Measurements from ENCODE around the gene P3H2.

Gene P3H2

GRCh38 chr3:189978753-189979152 lies 141.9 kb downstream of the P3H2 start:
- DNase-seq, result no peak
- H4K20me1 ChIP-seq (ENCODE audit: insufficient read depth, low read length), result no peaks in the 10 kb centered on the region
- ATAC-seq (ENCODE audit: insufficient read depth, low read depth), result no peak

GRCh38 chr3:189977174-189977573 lies 143.5 kb downstream of the P3H2 start:
- no peak overlapping the region for H3K27ac ChIP-seq (ENCODE audit: low read length)
- H3K36me3 ChIP-seq (ENCODE audit: insufficient read depth, low read length), result no peaks in the 10 kb centered on the region
- H2AFZ ChIP-seq (ENCODE audit: low read depth, low read length), result no peak overlapping the region
- H3K9me3 ChIP-seq (ENCODE audit: insufficient read depth, low read length, severe bottlenecking), result no peaks in the 10 kb centered on the region
- H3K4me3 ChIP-seq (ENCODE audit: low read depth in 1 of 2, low read length in 2 of 2), result no peak overlapping the region
- TF ChIP-seq EZH2 (IDR thresholded peaks at IDR 0.05; ENCODE audit: borderline replicate concordance, low read depth, low read length, severe bottlenecking) (no peak), CTCF (IDR thresholded peaks at IDR 0.05; ENCODE audit: borderline replicate concordance, extremely low read depth, low read length, poor library complexity, severe bottlenecking) (no peak)
- H3K79me2 ChIP-seq (ENCODE audit: insufficient read depth, low read length), result no peaks in the 10 kb centered on the region
- H3K9ac ChIP-seq (ENCODE audit: low read depth, low read length), result no peak overlapping the region
- H4K20me1 ChIP-seq (ENCODE audit: insufficient read depth, low read length), result no peaks in the 10 kb centered on the region
- no peak overlapping the region for H3K4me2 ChIP-seq (ENCODE audit: insufficient read depth, low read length)
- H3K27me3 ChIP-seq (ENCODE audit: insufficient read depth, low read length, poor library complexity), result peaks cover 9% of the 10 kb centered on the region
- no peak for DNase-seq
- no peak for ATAC-seq (ENCODE audit: insufficient read depth, low read depth)
- no peaks in the 10 kb centered on the region for H3K4me1 ChIP-seq (ENCODE audit: insufficient read depth, low read length)

More at GRCh38 chr3:189978753-189979152, 141.9 kb downstream of the P3H2 start:
- Histone ChIP-seq H3K9me3 (ENCODE audit: insufficient read depth, low read length, severe bottlenecking) (no peaks in the 10 kb centered on the region), H3K79me2 (ENCODE audit: insufficient read depth, low read length) (no peaks in the 10 kb centered on the region), H3K4me3 (ENCODE audit: low read depth in 1 of 2, low read length in 2 of 2) (no peak overlapping the region), H3K27me3 (ENCODE audit: insufficient read depth, low read length, poor library complexity) (peaks cover 9% of the 10 kb centered on the region), H3K9ac (ENCODE audit: low read depth, low read length) (no peak overlapping the region), H3K27ac (ENCODE audit: low read length) (no peak overlapping the region), H3K4me1 (ENCODE audit: insufficient read depth, low read length) (no peaks in the 10 kb centered on the region), H2AFZ (ENCODE audit: low read depth, low read length) (no peak overlapping the region), H3K4me2 (ENCODE audit: insufficient read depth, low read length) (no peak overlapping the region), H3K36me3 (ENCODE audit: insufficient read depth, low read length) (no peaks in the 10 kb centered on the region)
- no peak for TF ChIP-seq EZH2 (IDR thresholded peaks at IDR 0.05; ENCODE audit: borderline replicate concordance, low read depth, low read length, severe bottlenecking)
- no peak for TF ChIP-seq CTCF (IDR thresholded peaks at IDR 0.05; ENCODE audit: borderline replicate concordance, extremely low read depth, low read length, poor library complexity, severe bottlenecking)

GRCh38 chr3:189975391-189975990 lies 145.2 kb downstream of the P3H2 start:
- Histone ChIP-seq H3K4me2 (ENCODE audit: insufficient read depth, low read length) (no peak overlapping the region), H3K27ac (ENCODE audit: low read length) (no peak overlapping the region), H3K4me3 (ENCODE audit: low read depth in 1 of 2, low read length in 2 of 2) (no peak overlapping the region), H3K4me1 (ENCODE audit: insufficient read depth, low read length) (no peaks in the 10 kb centered on the region), H3K9ac (ENCODE audit: low read depth, low read length) (no peak overlapping the region), H2AFZ (ENCODE audit: low read depth, low read length) (no peak overlapping the region), H3K79me2 (ENCODE audit: insufficient read depth, low read length) (no peaks in the 10 kb centered on the region), H3K36me3 (ENCODE audit: insufficient read depth, low read length) (no peaks in the 10 kb centered on the region), H3K9me3 (ENCODE audit: insufficient read depth, low read length, severe bottlenecking) (no peaks in the 10 kb centered on the region), H3K27me3 (ENCODE audit: insufficient read depth, low read length, poor library complexity) (peaks cover 9% of the 10 kb centered on the region), H4K20me1 (ENCODE audit: insufficient read depth, low read length) (no peaks in the 10 kb centered on the region)
- no peak for DNase-seq
- ATAC-seq (ENCODE audit: insufficient read depth, low read depth), result no peak
- TF ChIP-seq EZH2 (IDR thresholded peaks at IDR 0.05; ENCODE audit: borderline replicate concordance, low read depth, low read length, severe bottlenecking) (no peak), CTCF (IDR thresholded peaks at IDR 0.05; ENCODE audit: borderline replicate concordance, extremely low read depth, low read length, poor library complexity, severe bottlenecking) (no peak)
